Trophoblast cell (in vitro differentiated cells and primary cell): ENCODE measurements around the gene RDM1.
A peak's percentile ranks its signal among the peaks of the same experiment; 100 is the strongest.

ENCODE experiments used
- DNase-seq, 2 donors: peaks; one replicate each; pipeline ENCODE4 v3.0.0-alpha.2; 2016
- H2AFZ ChIP-seq: 2 replicates; pipeline ENCODE4 v1.6.1; 2013; ENCODE audit warnings: low read length, moderate library complexity, mild to moderate bottlenecking; ENCODE audit not compliant: insufficient read depth, poor library complexity
- H2AK5ac ChIP-seq: 2 replicates; pipeline ENCODE4 v1.6.1; 2013; ENCODE audit warnings: mild to moderate bottlenecking, low read length
- H2BK120ac ChIP-seq: 2 replicates; pipeline ENCODE4 v1.6.1; 2013; ENCODE audit warnings: low read length, mild to moderate bottlenecking, moderate library complexity; ENCODE audit not compliant: insufficient read depth, poor library complexity
- H2BK12ac ChIP-seq: 2 replicates; pipeline ENCODE4 v1.6.1; 2013; ENCODE audit warnings: mild to moderate bottlenecking, low read length, moderate library complexity
- H2BK5ac ChIP-seq: 2 replicates; pipeline ENCODE4 v1.6.1; 2013; ENCODE audit warnings: low read length, low read depth, moderate library complexity, mild to moderate bottlenecking; ENCODE audit not compliant: poor library complexity
- H3K14ac ChIP-seq: 2 replicates; pipeline ENCODE4 v1.6.1; 2013; ENCODE audit warnings: mild to moderate bottlenecking, low read length
- H3K18ac ChIP-seq: 2 replicates; pipeline ENCODE4 v1.6.1; 2013; ENCODE audit warnings: mild to moderate bottlenecking, low read length
- H3K23ac ChIP-seq: 2 replicates; pipeline ENCODE4 v1.6.1; 2013; ENCODE audit warnings: low read length
- H3K27ac ChIP-seq: 2 replicates; pipeline ENCODE4 v1.5.1; 2013; ENCODE audit warnings: low read depth, mild to moderate bottlenecking, inconsistent platforms, low read length, moderate library complexity
- H3K27me3 ChIP-seq: 2 replicates; pipeline ENCODE4 v1.6.1; 2013; ENCODE audit warnings: inconsistent platforms, mild to moderate bottlenecking, low read length, moderate library complexity; ENCODE audit not compliant: insufficient read depth
- H3K36me3 ChIP-seq, 2 experiments: 1 replicate in 1 of 2; 2 replicates in 1 of 2; pipeline ENCODE4 v1.6.1; 2013; ENCODE audit warnings: low read length in 2 of 2, mild to moderate bottlenecking in 2 of 2, moderate library complexity in 1 of 2; ENCODE audit not compliant: insufficient read depth in 2 of 2, control insufficient read depth in 1 of 2
- H3K4ac ChIP-seq: 2 replicates; pipeline ENCODE4 v1.6.1; 2013; ENCODE audit warnings: low read depth, mild to moderate bottlenecking, low read length, moderate library complexity
- H3K4me1 ChIP-seq, 2 experiments: 1 replicate in 1 of 2; 2 replicates in 1 of 2; pipeline ENCODE4 v1.6.1; 2013; ENCODE audit warnings: low read length in 2 of 2, mild to moderate bottlenecking in 2 of 2, moderate library complexity in 1 of 2; ENCODE audit not compliant: insufficient read depth in 2 of 2, control insufficient read depth in 1 of 2
- H3K4me2 ChIP-seq: 2 replicates; pipeline ENCODE4 v1.6.1; 2013; ENCODE audit warnings: inconsistent platforms, mild to moderate bottlenecking, low read length, moderate library complexity
- H3K4me3 ChIP-seq: 2 replicates; pipeline ENCODE4 v1.5.1; 2013; ENCODE audit warnings: mild to moderate bottlenecking, low read depth, low read length, inconsistent platforms
- H3K79me1 ChIP-seq: one replicate; pipeline ENCODE4 v1.6.1; 2013; ENCODE audit warnings: low read length
- H3K79me2 ChIP-seq: 2 replicates; pipeline ENCODE4 v1.6.1; 2013; ENCODE audit warnings: low read length, mild to moderate bottlenecking; ENCODE audit not compliant: control insufficient read depth, insufficient read depth, poor library complexity
- H3K9ac ChIP-seq: 2 replicates; pipeline ENCODE4 v1.6.1; 2013; ENCODE audit warnings: mild to moderate bottlenecking, low read length
- H3K9me3 ChIP-seq: 2 replicates; pipeline ENCODE4 v1.6.1; 2013; ENCODE audit warnings: low read depth, mild to moderate bottlenecking, control low read depth, inconsistent platforms, low read length; ENCODE audit not compliant: insufficient read depth
- H4K12ac ChIP-seq: 2 replicates; pipeline ENCODE4 v1.6.1; 2013; ENCODE audit warnings: low read depth, mild to moderate bottlenecking, low read length, moderate library complexity
- H4K8ac ChIP-seq: 2 replicates; pipeline ENCODE4 v1.6.1; 2013; ENCODE audit warnings: low read depth, mild to moderate bottlenecking, low read length, moderate library complexity
- H4K91ac ChIP-seq: one replicate; pipeline ENCODE4 v1.6.1; 2013; ENCODE audit warnings: low read depth, mild to moderate bottlenecking, low read length, moderate library complexity
- WGBS: extraction: QIAGEN DNeasy Blood & Tissue Kit; methylation state at CpG from one replicate; pipeline ENCODE4 v1.1.7; 2013; ENCODE audit warnings: missing lambda C conversion rate; ENCODE audit not compliant: insufficient read length, insufficient coverage; ENCODE audit errors: extremely low coverage; 5-methylcytosine and 5-hydroxymethylcytosine counted together

RDM1 gene

GRCh38 chr17:35906191-35906925, 24.2 kb downstream of the RDM1 start:
- Histone ChIP-seq H3K27me3 (no peaks in the 10 kb centered on the region), H2BK12ac (no peak overlapping the region), H2BK120ac (no peak overlapping the region), H3K4me1 (peaks cover 10 to 15% of the 10 kb centered on the region in 2 experiments), H3K4me3 (no peak overlapping the region), H2BK5ac (no peak overlapping the region), H3K23ac (no peak overlapping the region), H3K79me1 (peaks cover 14% of the 10 kb centered on the region), H3K18ac (no peak overlapping the region), H3K9me3 (no peaks in the 10 kb centered on the region), H3K14ac (no peak overlapping the region), H3K4me2 (no peak overlapping the region), H3K79me2 (no peaks in the 10 kb centered on the region), H4K91ac (no peak overlapping the region), H4K8ac (no peak overlapping the region), H3K36me3 (no peaks in the 10 kb centered on the region), H2AFZ (no peak overlapping the region), H3K4ac (no peak overlapping the region), H2AK5ac (no peak overlapping the region), H3K27ac (no peak overlapping the region), H4K12ac (no peak overlapping the region), H3K9ac (no peak overlapping the region)
- no peak for DNase-seq
- WGBS, result no CpG with 5 or more reads among the region's 5 CpGs

- no peak overlapping the region for H3K27ac ChIP-seq
- H4K8ac ChIP-seq, result no peak overlapping the region
- H3K36me3 ChIP-seq, result no peaks in the 10 kb centered on the region
- peak overlapping the region; percentile 54 for H2BK5ac ChIP-seq
- peak overlapping the region; percentile 40 for H4K12ac ChIP-seq
- no peak overlapping the region for H3K4me2 ChIP-seq
- peak overlapping the region; percentile 93 for H2BK12ac ChIP-seq
- H3K4ac ChIP-seq, result peak overlapping the region; percentile 44
- H2AK5ac ChIP-seq, result no peak overlapping the region
- WGBS, result no CpG with 5 or more reads among the region's 5 CpGs
- H3K18ac ChIP-seq, result peak overlapping the region; percentile 52
- H3K79me2 ChIP-seq, result no peaks in the 10 kb centered on the region
- H3K9ac ChIP-seq, result no peak overlapping the region
- peaks cover 16 to 32% of the 10 kb centered on the region in 2 experiments for H3K4me1 ChIP-seq
- H3K27me3 ChIP-seq, result no peaks in the 10 kb centered on the region
- no peak overlapping the region for H3K23ac ChIP-seq
- H3K14ac ChIP-seq, result peak overlapping the region; percentile 62
- H3K9me3 ChIP-seq, result no peaks in the 10 kb centered on the region
- H3K4me3 ChIP-seq, result no peak overlapping the region
- DNase-seq, result no peak
- no peak overlapping the region for H2AFZ ChIP-seq
- peak overlapping the region; percentile 76 for H4K91ac ChIP-seq
- peak overlapping the region; percentile 79 for H2BK120ac ChIP-seq
- peaks cover 31% of the 10 kb centered on the region for H3K79me1 ChIP-seq
Measured at GRCh38 chr17:35903451-35903850, 27.1 kb downstream of the RDM1 start.

- Histone ChIP-seq H4K8ac (peak overlapping the region; percentile 66), H4K91ac (peak overlapping the region; percentile 79), H3K9me3 (no peaks in the 10 kb centered on the region), H3K4me1 (peaks cover 16 to 32% of the 10 kb centered on the region in 2 experiments), H2AK5ac (no peak overlapping the region), H2BK5ac (peak overlapping the region; percentile 45), H3K27ac (peak overlapping the region; percentile 86), H3K79me2 (no peaks in the 10 kb centered on the region), H3K79me1 (peaks cover 31% of the 10 kb centered on the region), H3K27me3 (no peaks in the 10 kb centered on the region), H3K4me2 (no peak overlapping the region), H3K18ac (no peak overlapping the region), H2AFZ (no peak overlapping the region), H3K23ac (no peak overlapping the region), H3K36me3 (no peaks in the 10 kb centered on the region), H4K12ac (no peak overlapping the region), H3K4ac (peak overlapping the region; percentile 37), H2BK120ac (peak overlapping the region; percentile 37), H3K14ac (peak overlapping the region; percentile 49), H3K4me3 (no peak overlapping the region), H3K9ac (no peak overlapping the region), H2BK12ac (peak overlapping the region; percentile 92)
- no CpG with 5 or more reads among the region's 9 CpGs for WGBS
- DNase-seq, result peak in 1 of 2 donors; percentile 57
Measured at GRCh38 chr17:35901631-35902175, 28.9 kb downstream of the RDM1 start.

GRCh38 chr17:35900708-35901480, 29.7 kb downstream of the RDM1 start:
- Histone ChIP-seq H4K8ac (no peak overlapping the region), H3K23ac (no peak overlapping the region), H3K36me3 (no peaks in the 10 kb centered on the region), H2BK5ac (peak overlapping the region; percentile 45), H3K4me3 (no peak overlapping the region), H3K14ac (no peak overlapping the region), H2BK120ac (peak overlapping the region; percentile 37), H4K91ac (peak overlapping the region; percentile 79), H3K4ac (no peak overlapping the region), H3K79me2 (no peaks in the 10 kb centered on the region), H3K18ac (no peak overlapping the region), H2BK12ac (peak overlapping the region; percentile 65), H3K27ac (peak overlapping the region; percentile 86), H4K12ac (no peak overlapping the region), H3K9me3 (peaks cover 2% of the 10 kb centered on the region), H2AFZ (no peak overlapping the region), H3K27me3 (no peaks in the 10 kb centered on the region), H3K9ac (no peak overlapping the region), H3K4me2 (peak overlapping the region; percentile 37), H3K4me1 (peaks cover 16 to 36% of the 10 kb centered on the region in 2 experiments), H3K79me1 (peaks cover 35% of the 10 kb centered on the region), H2AK5ac (no peak overlapping the region)
- peak; percentile 82 to 90 for DNase-seq
- no CpG with 5 or more reads among the region's 11 CpGs for WGBS
